Stimulated activated CD4-positive, alpha-beta T cell treated with anti-CD3 and anti-CD28 coated beads, Interleukin-4, amount 100 ng/mL, for 4 hours (primary cell): ENCODE results near the gene AKAP8L.

Source experiments
- DNase-seq, 2 experiments: peaks; one replicate each; pipeline ENCODE4 v3.0.0-alpha.2; 2020

The AKAP8L gene

GRCh38 chr19:15432629-15433518 is 14.1 kb upstream of the AKAP8L start:
- peak; percentile 91 to 94 for DNase-seq

DNA sequence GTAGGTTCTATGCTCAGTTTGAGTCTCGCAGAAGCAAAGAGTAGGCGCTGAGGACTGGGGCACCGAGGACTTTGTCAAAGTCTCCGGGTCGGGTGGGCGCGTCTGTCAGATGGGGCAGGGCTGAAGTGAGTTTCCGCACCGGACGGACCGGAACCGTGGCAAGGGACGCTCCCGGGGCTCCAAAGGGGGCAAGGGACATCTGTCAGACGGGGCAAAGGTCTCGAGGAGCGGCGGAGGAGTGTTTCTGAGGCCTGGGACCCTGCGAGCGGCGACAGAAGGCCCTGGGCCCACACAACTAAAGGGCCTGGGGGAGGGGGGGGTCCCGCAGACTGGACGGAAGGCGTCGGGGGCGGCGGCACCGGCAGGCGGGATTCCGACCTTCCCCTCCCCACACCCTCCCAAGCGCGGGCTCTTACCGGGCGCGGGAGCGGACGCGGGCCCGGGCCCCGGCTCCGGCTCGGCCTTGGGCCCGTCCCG is 13.3 kb upstream of the AKAP8L start:
- peak in 1 of 2 experiments; percentile 40 for DNase-seq

- no peak for DNase-seq
Observed at GRCh38 chr19:15431396-15432017, 12.7 kb upstream of the AKAP8L start.

- DNase-seq, result no peak
Observed at GRCh38 chr19:15430526-15431120, 11.8 kb upstream of the AKAP8L start.

GRCh38 chr19:15429825-15430467 is 11.2 kb upstream of the AKAP8L start:
- no peak for DNase-seq

- DNase-seq, result no peak
Observed at GRCh38 chr19:15428956-15429824, 10.4 kb upstream of the AKAP8L start.

- DNase-seq, result no peak
Observed at GRCh38 chr19:15427991-15428471, 9.2 kb upstream of the AKAP8L start.

GRCh38 chr19:15427350-15427700 is 8.5 kb upstream of the AKAP8L start:
- no peak for DNase-seq

GRCh38 chr19:15426485-15427349 is 7.9 kb upstream of the AKAP8L start:
- DNase-seq, result no peak

- DNase-seq, result no peak
Observed at GRCh38 chr19:15425321-15425950, 6.6 kb upstream of the AKAP8L start.

DNA sequence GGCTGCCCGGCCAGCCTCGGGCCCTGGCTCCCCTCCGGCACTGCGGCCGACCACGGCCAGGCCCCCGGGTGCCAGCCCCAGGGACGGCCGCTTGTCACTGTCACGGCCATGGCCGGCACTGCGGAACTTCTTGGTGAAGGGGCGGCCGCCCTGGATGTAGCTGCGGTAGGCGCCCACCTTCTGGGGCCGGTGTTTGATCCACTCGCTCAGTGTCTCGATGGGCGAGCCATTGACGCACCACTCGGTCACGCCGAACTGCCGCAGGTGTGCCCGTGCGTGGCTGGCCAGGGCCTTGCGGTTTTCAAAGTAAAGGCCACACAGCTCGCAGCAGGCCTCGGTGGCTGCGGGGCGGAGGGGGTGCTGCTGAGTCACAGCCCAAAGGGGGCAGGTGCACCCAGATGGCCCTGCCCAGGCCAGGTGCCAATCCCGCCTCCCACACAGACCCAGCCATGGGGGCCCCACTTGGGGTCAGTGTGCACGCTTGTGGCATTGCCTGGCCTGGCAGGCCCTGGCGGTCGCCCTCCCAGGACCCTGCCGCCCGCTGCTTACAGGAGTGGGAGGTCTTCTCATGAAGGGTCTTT is 6.0 kb upstream of the AKAP8L start:
- no peak for DNase-seq

DNA sequence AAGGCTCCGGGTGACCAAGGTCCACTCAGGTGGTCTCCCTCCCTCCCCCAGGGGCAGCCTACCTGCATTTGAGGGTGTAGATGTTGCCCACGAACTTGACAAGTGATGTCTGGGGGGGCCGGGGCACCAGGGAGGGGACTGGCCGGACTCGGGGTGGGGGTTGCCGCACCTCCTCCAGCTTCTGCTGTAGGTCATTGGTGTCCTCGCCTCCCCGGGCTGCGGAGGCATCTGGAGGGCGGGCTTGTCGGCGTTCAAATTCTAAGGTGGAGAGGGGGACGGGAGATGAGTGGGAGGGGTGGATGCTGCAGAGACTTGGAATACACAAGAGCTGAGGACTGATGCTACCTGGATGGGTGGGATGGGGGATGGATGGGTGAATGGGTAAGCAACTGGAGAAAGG is 5.3 kb upstream of the AKAP8L start:
- DNase-seq, result no peak

GRCh38 chr19:15423130-15423529 is 4.3 kb upstream of the AKAP8L start:
- no peak for DNase-seq

DNA sequence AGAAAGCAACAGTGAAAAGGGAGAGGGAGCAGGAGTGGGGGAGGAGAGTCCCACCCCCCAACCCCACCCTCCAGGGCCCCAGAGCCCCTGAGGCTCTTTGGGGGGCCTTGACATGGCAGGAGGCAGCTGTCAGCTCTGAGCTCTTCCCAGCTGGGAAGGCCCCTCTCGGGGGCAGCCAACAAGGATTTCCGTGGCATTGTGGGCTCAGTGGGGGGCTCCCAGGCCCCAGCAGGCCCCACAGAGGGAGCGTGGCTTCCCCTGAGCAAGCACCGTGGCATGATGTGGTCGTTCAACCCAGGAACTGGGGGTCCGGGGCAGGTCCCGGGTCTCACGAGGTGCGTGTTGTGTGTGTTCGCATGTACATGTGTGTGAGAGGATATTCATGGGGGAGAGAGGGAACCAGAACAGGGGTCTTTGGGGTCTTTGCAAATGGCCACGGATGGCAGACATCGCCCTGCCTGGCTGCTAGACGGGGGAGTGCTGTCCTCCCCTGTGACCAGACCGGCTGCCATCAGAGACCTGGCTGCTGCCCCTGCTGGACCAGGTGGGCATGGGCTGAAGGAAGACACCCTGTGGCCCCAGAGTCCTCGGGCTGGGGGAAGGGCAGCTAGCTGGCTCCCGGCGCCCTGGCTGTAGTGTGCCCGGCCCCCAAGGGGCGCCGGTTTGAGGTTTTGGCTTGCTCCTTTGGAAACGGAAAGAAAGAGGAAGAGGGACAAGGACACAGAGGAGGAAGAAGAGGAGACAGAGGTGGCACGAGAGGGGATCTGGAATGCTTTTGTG is 3.7 kb upstream of the AKAP8L start:
- DNase-seq, result no peak

GRCh38 chr19:15421721-15422260 is 3.0 kb upstream of the AKAP8L start:
- DNase-seq, result no peak

GRCh38 chr19:15421136-15421695 is 2.4 kb upstream of the AKAP8L start:
- no peak for DNase-seq

GRCh38 chr19:15419413-15420025 is 731 bp upstream of the AKAP8L start:
- DNase-seq, result no peak

GRCh38 chr19:15418231-15418578 is 583 bp downstream of the AKAP8L start:
- DNase-seq, result no peak
